Measurements from ENCODE around the gene SLC2A2. TPM values are rescaled to one million over a fixed set of nuclear protein-coding genes. Genes with fewer than 3 reads are reported as not detected.
A peak's percentile ranks its signal among the peaks of the same experiment; 100 is the strongest.

The SLC2A2 gene
- total and polyA plus RNA-seq, 2 experiments from 2014 or later: not detected

- peak; percentile 76 for DNase-seq
- H3K4me3 ChIP-seq: no peak overlapping the region
- H3K9ac ChIP-seq: peak overlapping the region; percentile 35
- peaks cover 46% of the 10 kb centered on the region for H3K4me1 ChIP-seq (ENCODE audit: insufficient read depth)
- peak overlapping the region; percentile 55 for H3K27ac ChIP-seq
- in situ Hi-C loops (cut with MboI): loop anchor here (25.0 kb wide), 1 partner anchor 507 kb away; no protein-coding TSS in a partner anchor
- no peaks in the 10 kb centered on the region for H3K36me3 ChIP-seq (ENCODE audit: low read depth)
- peaks cover 35% of the 10 kb centered on the region for H3F3A ChIP-seq (ENCODE audit: insufficient read depth)
- H2AFZ ChIP-seq: no peak overlapping the region
- WGBS, 2 experiments (ENCODE audit: low coverage in 1 of 2, low lambda C conversion rate in 2 of 2, missing lambda C conversion rate in 2 of 2): 54% methylated on average over 4 of the region's 4 CpGs
- H3K27me3 ChIP-seq (replicated peaks; ENCODE audit: insufficient read depth): no peaks in the 10 kb centered on the region
- no peaks in the 10 kb centered on the region for H3K9me3 ChIP-seq (ENCODE audit: low read depth)
- H3K4me2 ChIP-seq (ENCODE audit: unreplicated experiment): peak overlapping the region; percentile 53
- H3K79me2 ChIP-seq (ENCODE audit: insufficient read depth): no peaks in the 10 kb centered on the region
- no peaks in the 10 kb centered on the region for H4K20me1 ChIP-seq (ENCODE audit: insufficient read depth)
- H3K9me2 ChIP-seq (ENCODE audit: insufficient read depth): no peaks in the 10 kb centered on the region
- TF ChIP-seq EZH2 (IDR thresholded peaks at IDR 0.05; ENCODE audit: insufficient read depth, poor library complexity, severe bottlenecking) (no peak), EZH2phosphoT487 (IDR thresholded peaks at IDR 0.05; ENCODE audit: insufficient read depth, low read depth) (no peak)
Measured at GRCh38 chr3:171055336-171056178, 29.0 kb upstream of the SLC2A2 start.

- TF ChIP-seq EZH2 (IDR thresholded peaks at IDR 0.05; ENCODE audit: insufficient read depth, poor library complexity, severe bottlenecking) (no peak), EZH2phosphoT487 (IDR thresholded peaks at IDR 0.05; ENCODE audit: insufficient read depth, low read depth) (no peak)
- Histone ChIP-seq H3K4me3 (no peak overlapping the region), H3K9ac (peak overlapping the region; percentile 35), H3K27me3 (replicated peaks; ENCODE audit: insufficient read depth) (no peaks in the 10 kb centered on the region), H3K4me2 (ENCODE audit: unreplicated experiment) (peak overlapping the region; percentile 53), H3K27ac (peak overlapping the region; percentile 55), H3K79me2 (ENCODE audit: insufficient read depth) (no peaks in the 10 kb centered on the region), H2AFZ (no peak overlapping the region), H3F3A (ENCODE audit: insufficient read depth) (peaks cover 35% of the 10 kb centered on the region), H3K36me3 (ENCODE audit: low read depth) (no peaks in the 10 kb centered on the region), H3K9me2 (ENCODE audit: insufficient read depth) (no peaks in the 10 kb centered on the region), H4K20me1 (ENCODE audit: insufficient read depth) (no peaks in the 10 kb centered on the region), H3K9me3 (ENCODE audit: low read depth) (no peaks in the 10 kb centered on the region), H3K4me1 (ENCODE audit: insufficient read depth) (peaks cover 46% of the 10 kb centered on the region)
- peak; percentile 40 for DNase-seq
- in situ Hi-C loops (cut with MboI): loop anchor here (25.0 kb wide), 1 partner anchor 507 kb away; no protein-coding TSS in a partner anchor
Measured at GRCh38 chr3:171054921-171055320, 28.4 kb upstream of the SLC2A2 start.

- Histone ChIP-seq H3K9ac (no peak overlapping the region), H3K4me2 (ENCODE audit: unreplicated experiment) (no peak overlapping the region), H3K36me3 (ENCODE audit: low read depth) (no peaks in the 10 kb centered on the region), H3K27me3 (replicated peaks; ENCODE audit: insufficient read depth) (no peaks in the 10 kb centered on the region), H3K4me3 (no peak overlapping the region), H2AFZ (no peak overlapping the region), H3K79me2 (ENCODE audit: insufficient read depth) (no peaks in the 10 kb centered on the region), H4K20me1 (ENCODE audit: insufficient read depth) (no peaks in the 10 kb centered on the region), H3K27ac (no peak overlapping the region), H3K4me1 (ENCODE audit: insufficient read depth) (peaks cover 46% of the 10 kb centered on the region), H3F3A (ENCODE audit: insufficient read depth) (peaks cover 35% of the 10 kb centered on the region), H3K9me3 (ENCODE audit: low read depth) (no peaks in the 10 kb centered on the region), H3K9me2 (ENCODE audit: insufficient read depth) (no peaks in the 10 kb centered on the region)
- DNase-seq: no peak
- in situ Hi-C loops (cut with MboI): loop anchor here (25.0 kb wide), 1 partner anchor 508 kb away; no protein-coding TSS in a partner anchor
- TF ChIP-seq EZH2 (IDR thresholded peaks at IDR 0.05; ENCODE audit: insufficient read depth, poor library complexity, severe bottlenecking) (no peak), EZH2phosphoT487 (IDR thresholded peaks at IDR 0.05; ENCODE audit: insufficient read depth, low read depth) (no peak)
- 68 to 78% methylated on average over 1 of the region's 1 CpG for WGBS, 2 experiments (ENCODE audit: low coverage in 1 of 2, low lambda C conversion rate in 2 of 2, missing lambda C conversion rate in 2 of 2)
Measured at GRCh38 chr3:171054231-171054630, 27.7 kb upstream of the SLC2A2 start.

- TF ChIP-seq EZH2phosphoT487 (IDR thresholded peaks at IDR 0.05; ENCODE audit: insufficient read depth, low read depth): no peak
- no peak for TF ChIP-seq EZH2 (IDR thresholded peaks at IDR 0.05; ENCODE audit: insufficient read depth, poor library complexity, severe bottlenecking)
- Histone ChIP-seq H3K27me3 (replicated peaks; ENCODE audit: insufficient read depth) (no peaks in the 10 kb centered on the region), H3K27ac (no peak overlapping the region), H3F3A (ENCODE audit: insufficient read depth) (peaks cover 11% of the 10 kb centered on the region), H3K4me1 (ENCODE audit: insufficient read depth) (peaks cover 12% of the 10 kb centered on the region), H3K9ac (no peak overlapping the region), H3K4me3 (no peak overlapping the region), H2AFZ (no peak overlapping the region), H3K79me2 (ENCODE audit: insufficient read depth) (no peaks in the 10 kb centered on the region), H3K36me3 (ENCODE audit: low read depth) (no peaks in the 10 kb centered on the region), H3K9me2 (ENCODE audit: insufficient read depth) (no peaks in the 10 kb centered on the region), H3K4me2 (ENCODE audit: unreplicated experiment) (no peak overlapping the region), H4K20me1 (ENCODE audit: insufficient read depth) (no peaks in the 10 kb centered on the region), H3K9me3 (ENCODE audit: low read depth) (no peaks in the 10 kb centered on the region)
- in situ Hi-C loops (cut with MboI): loop anchor here (25.0 kb wide), 1 partner anchor 512 kb away; no protein-coding TSS in a partner anchor
- peak; percentile 85 for DNase-seq
- WGBS, 2 experiments (ENCODE audit: low coverage in 1 of 2, low lambda C conversion rate in 2 of 2, missing lambda C conversion rate in 2 of 2): 12 to 19% methylated on average over 6 of the region's 6 CpGs
Measured at GRCh38 chr3:171049861-171050444, 23.4 kb upstream of the SLC2A2 start.

All from GM23248 (cell line).